GM23248 (cell line): ENCODE results near the gene BMP5.

ENCODE experiments used
- EZH2 ChIP-seq: fragments of 200-600 bp; sonication (generic); IDR thresholded peaks from 2 replicates; pipeline ENCODE4 v1.6.1; 2018; ENCODE audit warnings: antibody characterized with exemption, mild to moderate bottlenecking; ENCODE audit not compliant: insufficient read depth, poor library complexity, severe bottlenecking
- EZH2phosphoT487 ChIP-seq: fragments of 200-600 bp; sonication (generic); IDR thresholded peaks from 2 replicates; pipeline ENCODE4 v1.6.1; 2018; ENCODE audit warnings: antibody characterized with exemption, moderate library complexity, mild to moderate bottlenecking, low read depth; ENCODE audit not compliant: insufficient read depth

GRCh38 chr6:55714831-55715230 is 160.6 kb downstream of the BMP5 start:
- no peak for TF ChIP-seq EZH2
- no peak for TF ChIP-seq EZH2phosphoT487
